Measurements from ENCODE around the gene STIP1.

Gene STIP1

GRCh38 chr11:64170419-64170818 is 15.6 kb upstream of the STIP1 start:
- TF ChIP-seq ZNF274 (IDR thresholded peaks at IDR 0.05; ENCODE audit: low read depth, low read length): no peak
- H3K4me3 ChIP-seq (ENCODE audit: low read length): no peak overlapping the region

GRCh38 chr11:64173616-64174355 is 12.2 kb upstream of the STIP1 start:
- no peak overlapping the region for H3K4me3 ChIP-seq (ENCODE audit: low read length)
- no peak for TF ChIP-seq ZNF274 (IDR thresholded peaks at IDR 0.05; ENCODE audit: low read depth, low read length)

- H3K4me3 ChIP-seq (ENCODE audit: low read length): no peak overlapping the region
- no peak for TF ChIP-seq ZNF274 (IDR thresholded peaks at IDR 0.05; ENCODE audit: low read depth, low read length)
Observed at GRCh38 chr11:64176751-64177150, 9.2 kb upstream of the STIP1 start.

- no peak overlapping the region for H3K4me3 ChIP-seq (ENCODE audit: low read length)
- no peak for TF ChIP-seq ZNF274 (IDR thresholded peaks at IDR 0.05; ENCODE audit: low read depth, low read length)
Observed at GRCh38 chr11:64178203-64178602, 7.8 kb upstream of the STIP1 start.

GRCh38 chr11:64178951-64179639 is 6.9 kb upstream of the STIP1 start:
- no peak overlapping the region for H3K4me3 ChIP-seq (ENCODE audit: low read length)
- no peak for TF ChIP-seq ZNF274 (IDR thresholded peaks at IDR 0.05; ENCODE audit: low read depth, low read length)

- H3K4me3 ChIP-seq (ENCODE audit: low read length): no peak overlapping the region
- no peak for TF ChIP-seq ZNF274 (IDR thresholded peaks at IDR 0.05; ENCODE audit: low read depth, low read length)
Observed at GRCh38 chr11:64180891-64181290, 5.1 kb upstream of the STIP1 start.

- no peak for TF ChIP-seq ZNF274 (IDR thresholded peaks at IDR 0.05; ENCODE audit: low read depth, low read length)
- H3K4me3 ChIP-seq (ENCODE audit: low read length): no peak overlapping the region
Observed at GRCh38 chr11:64181506-64182411, 4.2 kb upstream of the STIP1 start.

GRCh38 chr11:64183890-64184289 is 2.1 kb upstream of the STIP1 start:
- TF ChIP-seq ZNF274 (IDR thresholded peaks at IDR 0.05; ENCODE audit: low read depth, low read length): no peak
- H3K4me3 ChIP-seq (ENCODE audit: low read length): no peak overlapping the region; the same call in 1 of the 2 replicates

GRCh38 chr11:64185175-64185692 is 737 bp upstream of the STIP1 start:
- H3K4me3 ChIP-seq (ENCODE audit: low read length): peak overlapping the region; percentile 78
- TF ChIP-seq ZNF274 (IDR thresholded peaks at IDR 0.05; ENCODE audit: low read depth, low read length): no peak

GRCh38 chr11:64186492-64187165 is 658 bp downstream of the STIP1 start:
- TF ChIP-seq ZNF274 (IDR thresholded peaks at IDR 0.05; ENCODE audit: low read depth, low read length): no peak
- no peak overlapping the region for H3K4me3 ChIP-seq (ENCODE audit: low read length)

GRCh38 chr11:64192434-64192833 is 6.5 kb downstream of the STIP1 start:
- TF ChIP-seq ZNF274 (IDR thresholded peaks at IDR 0.05; ENCODE audit: low read depth, low read length): no peak
- no peak overlapping the region for H3K4me3 ChIP-seq (ENCODE audit: low read length)

GRCh38 chr11:64196626-64197025 is 10.7 kb downstream of the STIP1 start:
- no peak overlapping the region for H3K4me3 ChIP-seq (ENCODE audit: low read length)
- TF ChIP-seq ZNF274 (IDR thresholded peaks at IDR 0.05; ENCODE audit: low read depth, low read length): no peak

GRCh38 chr11:64198511-64198910 is 12.5 kb downstream of the STIP1 start:
- TF ChIP-seq ZNF274 (IDR thresholded peaks at IDR 0.05; ENCODE audit: low read depth, low read length): no peak

GRCh38 chr11:64201543-64201942 is 15.6 kb downstream of the STIP1 start:
- TF ChIP-seq ZNF274 (IDR thresholded peaks at IDR 0.05; ENCODE audit: low read depth, low read length): no peak
- no peak overlapping the region for H3K4me3 ChIP-seq (ENCODE audit: low read length)

More at GRCh38 chr11:64198511-64198910, 12.5 kb downstream of the STIP1 start:
- H3K4me3 ChIP-seq (ENCODE audit: low read length): no peak overlapping the region
